Thyroid gland (tissue), 4 donors: ENCODE data around the gene RYR3.

Experiments
- POLR2A ChIP-seq, 2 donors: fragments of 450-650 bp; IDR thresholded peaks; one replicate each; pipeline ENCODE4 v1.6.1; 2017; ENCODE audit warnings: antibody characterized with exemption in 2 of 2, mild to moderate bottlenecking in 2 of 2, moderate library complexity in 1 of 2
- TF ChIP-seq, protein P1 (sequence below), 6 experiments: fragments of 200-600 bp in 3 of 6; fragments of 450-650 bp in 3 of 6; sonication (generic) in 3 of 6; IDR thresholded peaks; one replicate each; pipeline ENCODE4 v1.5.1; 2016 to 2019; ENCODE audit warnings: antibody characterized with exemption in 6 of 6, mild to moderate bottlenecking in 2 of 6, inconsistent platforms in 1 of 6, moderate library complexity in 1 of 6

DNA sequence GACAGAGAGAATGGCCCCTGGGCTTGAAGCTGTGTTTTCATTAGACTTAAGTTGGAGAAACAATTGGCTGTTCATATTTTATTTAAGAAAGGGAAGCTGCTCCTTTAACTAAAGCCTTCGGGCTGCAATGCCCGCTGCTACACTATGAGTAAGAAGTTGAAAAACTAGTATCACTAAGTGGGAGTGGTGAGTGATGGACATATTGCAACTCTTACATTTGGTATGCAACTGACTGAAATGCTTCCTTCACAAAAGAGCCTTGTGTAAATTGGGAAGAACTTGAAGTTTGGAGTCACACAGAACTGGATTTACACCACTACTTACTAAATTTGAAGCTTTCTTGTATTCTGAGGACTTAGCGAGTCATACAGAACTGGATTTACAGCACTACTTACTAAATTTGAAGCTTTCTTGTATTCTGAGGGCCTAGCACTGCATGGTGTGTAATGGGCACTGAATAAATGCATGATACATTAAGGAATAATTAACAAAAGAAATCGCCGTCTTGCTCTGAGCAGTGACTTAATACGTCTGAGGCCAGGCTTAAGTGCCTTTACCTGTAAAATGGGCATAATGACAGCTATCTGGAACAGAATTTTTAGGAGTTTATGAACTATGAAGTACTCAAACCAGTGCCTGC lies 149.5 kb downstream of the RYR3 start:
- TF ChIP-seq, protein P1, sequence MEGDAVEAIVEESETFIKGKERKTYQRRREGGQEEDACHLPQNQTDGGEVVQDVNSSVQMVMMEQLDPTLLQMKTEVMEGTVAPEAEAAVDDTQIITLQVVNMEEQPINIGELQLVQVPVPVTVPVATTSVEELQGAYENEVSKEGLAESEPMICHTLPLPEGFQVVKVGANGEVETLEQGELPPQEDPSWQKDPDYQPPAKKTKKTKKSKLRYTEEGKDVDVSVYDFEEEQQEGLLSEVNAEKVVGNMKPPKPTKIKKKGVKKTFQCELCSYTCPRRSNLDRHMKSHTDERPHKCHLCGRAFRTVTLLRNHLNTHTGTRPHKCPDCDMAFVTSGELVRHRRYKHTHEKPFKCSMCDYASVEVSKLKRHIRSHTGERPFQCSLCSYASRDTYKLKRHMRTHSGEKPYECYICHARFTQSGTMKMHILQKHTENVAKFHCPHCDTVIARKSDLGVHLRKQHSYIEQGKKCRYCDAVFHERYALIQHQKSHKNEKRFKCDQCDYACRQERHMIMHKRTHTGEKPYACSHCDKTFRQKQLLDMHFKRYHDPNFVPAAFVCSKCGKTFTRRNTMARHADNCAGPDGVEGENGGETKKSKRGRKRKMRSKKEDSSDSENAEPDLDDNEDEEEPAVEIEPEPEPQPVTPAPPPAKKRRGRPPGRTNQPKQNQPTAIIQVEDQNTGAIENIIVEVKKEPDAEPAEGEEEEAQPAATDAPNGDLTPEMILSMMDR (IDR thresholded peaks at IDR 0.05), result no peak
- TF ChIP-seq POLR2A (IDR thresholded peaks at IDR 0.05), result no peak
